HG03342 (cell line): ENCODE data around the gene ATP9A.

Experiments used
- ATAC-seq: cut with Tn5 transposase; IDR thresholded peaks from one replicate; pipeline ENCODE4 v1.9.1; 2021; ENCODE audit warnings: mild to moderate bottlenecking, moderate library complexity; ENCODE audit not compliant: unreplicated experiment

The ATP9A gene

GRCh38 chr20:51609251-51609650 lies 158.9 kb downstream of the ATP9A start:
- ATAC-seq: no peak

GRCh38 chr20:51608061-51608460 lies 160.1 kb downstream of the ATP9A start:
- no peak for ATAC-seq

GRCh38 chr20:51607170-51607569 lies 161.0 kb downstream of the ATP9A start:
- no peak for ATAC-seq

- ATAC-seq: no peak
Observed at GRCh38 chr20:51604851-51605250, 163.3 kb downstream of the ATP9A start.

GRCh38 chr20:51602131-51602530 lies 166.1 kb downstream of the ATP9A start:
- no peak for ATAC-seq

GRCh38 chr20:51600950-51601349 lies 167.2 kb downstream of the ATP9A start:
- no peak for ATAC-seq

GRCh38 chr20:51600016-51600420 lies 168.2 kb downstream of the ATP9A start:
- no peak for ATAC-seq

- ATAC-seq: no peak
Observed at GRCh38 chr20:51598556-51598955, 169.6 kb downstream of the ATP9A start.

- no peak for ATAC-seq
Observed at GRCh38 chr20:51597389-51598231, 170.6 kb downstream of the ATP9A start.

- ATAC-seq: no peak
Observed at GRCh38 chr20:51596668-51597388, 171.4 kb downstream of the ATP9A start.

GRCh38 chr20:51595744-51596143 lies 172.4 kb downstream of the ATP9A start:
- ATAC-seq: no peak

- ATAC-seq: peak; percentile 97
Observed at GRCh38 chr20:51595058-51595532, 173.1 kb downstream of the ATP9A start.

- no peak for ATAC-seq
Observed at GRCh38 chr20:51594236-51595057, 173.7 kb downstream of the ATP9A start.

GRCh38 chr20:51593584-51593983 lies 174.6 kb downstream of the ATP9A start:
- ATAC-seq: no peak

GRCh38 chr20:51592564-51592963 lies 175.6 kb downstream of the ATP9A start:
- ATAC-seq: no peak

GRCh38 chr20:51591871-51592270 lies 176.3 kb downstream of the ATP9A start:
- ATAC-seq: no peak

GRCh38 chr20:51588762-51589161 lies 179.4 kb downstream of the ATP9A start:
- no peak for ATAC-seq

- ATAC-seq: no peak
Observed at GRCh38 chr20:51587145-51587544, 181.0 kb downstream of the ATP9A start.

GRCh38 chr20:51586005-51586440 lies 182.2 kb downstream of the ATP9A start:
- ATAC-seq: no peak

- no peak for ATAC-seq
Observed at GRCh38 chr20:51585148-51585547, 183.0 kb downstream of the ATP9A start.

GRCh38 chr20:51584737-51585136 lies 183.5 kb downstream of the ATP9A start:
- ATAC-seq: no peak
